GM20000 (cell line): ENCODE measurements around the gene COQ3.

Experiments
- DNase-seq: peaks from one replicate; pipeline ENCODE4 v3.0.0; 2012; ENCODE audit warnings: low spot score
- CTCF ChIP-seq: IDR thresholded peaks from 2 replicates; pipeline ENCODE4 v1.5.1; 2012; ENCODE audit warnings: mild to moderate bottlenecking, control low read depth; ENCODE audit errors: extremely low read depth, missing control alignments

Gene COQ3

GRCh38 chr6:99425647-99426450, 31.9 kb upstream of the COQ3 start:
- TF ChIP-seq CTCF: peak; percentile 52
- peak; percentile 52 for DNase-seq

GRCh38 chr6:99424761-99425646, 31.0 kb upstream of the COQ3 start, which contains the start of gene PNISR:
PNISR (minus strand) TSS chr6:99425308; CDS start chr6:99414659, 10,649 bp downstream.
- no peak for TF ChIP-seq CTCF
- DNase-seq: peak; percentile 84

GRCh38 chr6:99424022-99424421, 30.0 kb upstream of the COQ3 start:
- no peak for DNase-seq
- no peak for TF ChIP-seq CTCF

- DNase-seq: no peak
- no peak for TF ChIP-seq CTCF
These were observed 28.9 kb upstream of the COQ3 start for GRCh38 chr6:99422912-99423311.

- peak; percentile 18 for DNase-seq
- no peak for TF ChIP-seq CTCF
These were observed 23.1 kb upstream of the COQ3 start for GRCh38 chr6:99416892-99417767.

GRCh38 chr6:99416226-99416625, 22.2 kb upstream of the COQ3 start:
- DNase-seq: no peak
- no peak for TF ChIP-seq CTCF
